T-helper 1 cell treated with Interleukin-12 subunit alpha and Interleukin-12 subunit beta and Interleukin-4 antibody, amounts not matched to agents 30 μg/mL and 1 μg/mL, for 36 hours (primary cell): ENCODE data around the gene CTNND2.

Source experiments
- H3K27ac Mint-ChIP-seq: one replicate; pipeline ENCODE4 v1.8.0; 2021; ENCODE audit warnings: mild to moderate bottlenecking, mixed read lengths
- H3K27me3 Mint-ChIP-seq: one replicate; pipeline ENCODE4 v1.8.0; 2021; ENCODE audit warnings: low read depth, mixed read lengths
- H3K36me3 Mint-ChIP-seq: one replicate; pipeline ENCODE4 v1.8.0; 2021; ENCODE audit warnings: low read depth, mixed read lengths
- H3K4me1 Mint-ChIP-seq: one replicate; pipeline ENCODE4 v1.8.0; 2021; ENCODE audit warnings: low read depth, mixed read lengths
- H3K4me3 Mint-ChIP-seq: one replicate; pipeline ENCODE4 v1.8.0; 2021; ENCODE audit warnings: mild to moderate bottlenecking, moderate library complexity, mixed read lengths
- H3K9me3 Mint-ChIP-seq: one replicate; pipeline ENCODE4 v1.8.0; 2021; ENCODE audit warnings: mixed read lengths

Gene CTNND2

GRCh38 chr5:11171236-11171635 lies 733.0 kb downstream of the CTNND2 start:
- Mint-ChIP-seq H3K27ac (no peak overlapping the region), H3K4me3 (no peak overlapping the region), H3K36me3 (no peaks in the 10 kb centered on the region), H3K4me1 (peaks cover 6% of the 10 kb centered on the region), H3K27me3 (no peaks in the 10 kb centered on the region), H3K9me3 (no peaks in the 10 kb centered on the region)

GRCh38 chr5:11166923-11167322 lies 737.3 kb downstream of the CTNND2 start:
- Mint-ChIP-seq H3K4me3 (no peak overlapping the region), H3K36me3 (no peaks in the 10 kb centered on the region), H3K27ac (no peak overlapping the region), H3K4me1 (no peaks in the 10 kb centered on the region), H3K27me3 (no peaks in the 10 kb centered on the region), H3K9me3 (no peaks in the 10 kb centered on the region)

- H3K27me3 Mint-ChIP-seq = no peaks in the 10 kb centered on the region
- no peaks in the 10 kb centered on the region for H3K36me3 Mint-ChIP-seq
- H3K4me3 Mint-ChIP-seq = no peak overlapping the region
- no peaks in the 10 kb centered on the region for H3K9me3 Mint-ChIP-seq
- no peaks in the 10 kb centered on the region for H3K4me1 Mint-ChIP-seq
- H3K27ac Mint-ChIP-seq = no peak overlapping the region
Measured at GRCh38 chr5:11164531-11165294, 739.5 kb downstream of the CTNND2 start.

- Mint-ChIP-seq H3K4me3 (no peak overlapping the region), H3K27me3 (no peaks in the 10 kb centered on the region), H3K36me3 (no peaks in the 10 kb centered on the region), H3K9me3 (no peaks in the 10 kb centered on the region), H3K4me1 (no peaks in the 10 kb centered on the region), H3K27ac (no peak overlapping the region)
Measured at GRCh38 chr5:11157132-11157531, 747.1 kb downstream of the CTNND2 start.

GRCh38 chr5:11153670-11154382 lies 750.4 kb downstream of the CTNND2 start:
- no peaks in the 10 kb centered on the region for H3K9me3 Mint-ChIP-seq
- no peak overlapping the region for H3K4me3 Mint-ChIP-seq
- H3K36me3 Mint-ChIP-seq = no peaks in the 10 kb centered on the region
- no peak overlapping the region for H3K27ac Mint-ChIP-seq
- no peaks in the 10 kb centered on the region for H3K27me3 Mint-ChIP-seq
- no peaks in the 10 kb centered on the region for H3K4me1 Mint-ChIP-seq

- Mint-ChIP-seq H3K4me3 (no peak overlapping the region), H3K27me3 (no peaks in the 10 kb centered on the region), H3K4me1 (no peaks in the 10 kb centered on the region), H3K27ac (no peak overlapping the region), H3K9me3 (no peaks in the 10 kb centered on the region), H3K36me3 (no peaks in the 10 kb centered on the region)
Measured at GRCh38 chr5:11152368-11152767, 751.9 kb downstream of the CTNND2 start.

- Mint-ChIP-seq H3K9me3 (no peaks in the 10 kb centered on the region), H3K27ac (no peak overlapping the region), H3K36me3 (no peaks in the 10 kb centered on the region), H3K4me3 (no peak overlapping the region), H3K27me3 (no peaks in the 10 kb centered on the region), H3K4me1 (no peaks in the 10 kb centered on the region)
Measured at GRCh38 chr5:11150976-11151375, 753.3 kb downstream of the CTNND2 start.

GRCh38 chr5:11148810-11149539 lies 755.3 kb downstream of the CTNND2 start:
- H3K36me3 Mint-ChIP-seq = no peaks in the 10 kb centered on the region
- H3K27ac Mint-ChIP-seq = no peak overlapping the region
- H3K4me3 Mint-ChIP-seq = no peak overlapping the region
- no peaks in the 10 kb centered on the region for H3K9me3 Mint-ChIP-seq
- no peaks in the 10 kb centered on the region for H3K27me3 Mint-ChIP-seq
- no peaks in the 10 kb centered on the region for H3K4me1 Mint-ChIP-seq

- no peak overlapping the region for H3K4me3 Mint-ChIP-seq
- no peaks in the 10 kb centered on the region for H3K27me3 Mint-ChIP-seq
- no peaks in the 10 kb centered on the region for H3K9me3 Mint-ChIP-seq
- no peaks in the 10 kb centered on the region for H3K36me3 Mint-ChIP-seq
- no peaks in the 10 kb centered on the region for H3K4me1 Mint-ChIP-seq
- no peak overlapping the region for H3K27ac Mint-ChIP-seq
Measured at GRCh38 chr5:11146171-11146570, 758.1 kb downstream of the CTNND2 start.

- H3K27me3 Mint-ChIP-seq = no peaks in the 10 kb centered on the region
- H3K4me3 Mint-ChIP-seq = no peak overlapping the region
- H3K27ac Mint-ChIP-seq = no peak overlapping the region
- no peaks in the 10 kb centered on the region for H3K36me3 Mint-ChIP-seq
- H3K4me1 Mint-ChIP-seq = no peaks in the 10 kb centered on the region
- no peaks in the 10 kb centered on the region for H3K9me3 Mint-ChIP-seq
Measured at GRCh38 chr5:11143456-11144267, 760.6 kb downstream of the CTNND2 start.

GRCh38 chr5:11139217-11139865 lies 764.9 kb downstream of the CTNND2 start:
- Mint-ChIP-seq H3K27ac (no peak overlapping the region), H3K36me3 (no peaks in the 10 kb centered on the region), H3K4me1 (no peaks in the 10 kb centered on the region), H3K9me3 (no peaks in the 10 kb centered on the region), H3K27me3 (no peaks in the 10 kb centered on the region), H3K4me3 (no peak overlapping the region)

GRCh38 chr5:11130131-11130530 lies 774.1 kb downstream of the CTNND2 start:
- H3K4me1 Mint-ChIP-seq = no peaks in the 10 kb centered on the region
- H3K27ac Mint-ChIP-seq = no peak overlapping the region
- H3K4me3 Mint-ChIP-seq = no peak overlapping the region
- no peaks in the 10 kb centered on the region for H3K27me3 Mint-ChIP-seq
- H3K9me3 Mint-ChIP-seq = no peaks in the 10 kb centered on the region
- no peaks in the 10 kb centered on the region for H3K36me3 Mint-ChIP-seq

- Mint-ChIP-seq H3K27ac (no peak overlapping the region), H3K27me3 (no peaks in the 10 kb centered on the region), H3K4me1 (no peaks in the 10 kb centered on the region), H3K36me3 (no peaks in the 10 kb centered on the region), H3K9me3 (no peaks in the 10 kb centered on the region), H3K4me3 (no peak overlapping the region)
Measured at GRCh38 chr5:11128021-11128420, 776.2 kb downstream of the CTNND2 start.

- H3K4me3 Mint-ChIP-seq = no peak overlapping the region
- no peaks in the 10 kb centered on the region for H3K9me3 Mint-ChIP-seq
- no peaks in the 10 kb centered on the region for H3K36me3 Mint-ChIP-seq
- no peaks in the 10 kb centered on the region for H3K4me1 Mint-ChIP-seq
- no peak overlapping the region for H3K27ac Mint-ChIP-seq
- no peaks in the 10 kb centered on the region for H3K27me3 Mint-ChIP-seq
Measured at GRCh38 chr5:11126844-11127243, 777.4 kb downstream of the CTNND2 start.
